AG10803 (cell line): ENCODE results near the gene ALDH5A1.
"Not testable (repeated sequence)": the region's sequence is repeated elsewhere in the genome, so short reads cannot be mapped to it uniquely, and the experiment has no call there.

ENCODE experiments used
- DNase-seq: peaks from one replicate; pipeline ENCODE4 v3.0.0; 2010; ENCODE audit warnings: low read depth
- H3K4me3 ChIP-seq: 2 replicates; pipeline ENCODE4 v1.5.1; 2011; ENCODE audit warnings: mild to moderate bottlenecking, low read length, control low read depth
- TF ChIP-seq, protein P1 (sequence below): conservative IDR thresholded peaks from 2 replicates; pipeline ENCODE4 v1.5.1; 2011; ENCODE audit warnings: mild to moderate bottlenecking, low read length, control low read depth, inconsistent platforms

The ALDH5A1 gene

DNA sequence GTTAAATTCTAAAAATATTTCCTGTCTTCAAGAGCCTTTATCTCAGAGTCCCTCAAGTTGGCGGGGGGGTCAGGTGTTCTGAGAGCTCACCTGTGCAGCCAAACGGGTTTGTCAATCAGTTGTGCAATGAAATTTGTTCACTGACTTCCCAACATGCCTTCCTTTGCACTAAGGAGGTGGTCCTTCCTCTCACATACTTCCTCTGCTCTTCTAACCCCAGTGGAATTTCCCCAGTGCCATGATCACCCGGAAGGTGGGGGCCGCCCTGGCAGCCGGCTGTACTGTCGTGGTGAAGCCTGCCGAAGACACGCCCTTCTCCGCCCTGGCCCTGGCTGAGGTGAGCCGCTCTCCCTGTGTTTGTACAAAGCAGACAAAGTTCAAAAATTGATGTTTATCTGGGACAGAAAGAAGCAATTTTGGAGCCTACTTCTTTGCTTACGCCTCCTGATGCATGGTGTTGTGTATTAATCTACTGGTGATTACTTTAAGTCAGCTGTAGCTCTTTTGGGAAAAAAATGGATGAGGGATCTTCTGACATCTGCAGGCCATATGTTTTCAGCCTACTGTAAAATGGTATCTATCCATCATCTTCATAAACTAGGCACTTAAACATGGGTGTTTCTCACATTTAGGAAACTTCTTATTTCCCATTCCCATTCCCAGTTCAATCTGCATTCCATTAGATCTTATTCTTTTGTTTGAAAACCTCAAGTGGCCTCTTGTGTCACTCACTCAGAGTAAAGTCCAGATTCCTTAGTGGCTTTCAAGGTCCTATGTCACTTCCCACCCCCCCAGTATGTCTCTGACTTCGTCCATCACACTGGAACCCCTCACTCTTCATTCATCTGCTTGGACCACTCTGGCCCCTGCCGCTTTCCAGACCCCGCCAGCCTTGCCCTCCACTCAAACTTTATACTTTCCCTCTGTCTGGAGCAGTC is 10.1 kb downstream of the ALDH5A1 start:
- TF ChIP-seq, protein P1, sequence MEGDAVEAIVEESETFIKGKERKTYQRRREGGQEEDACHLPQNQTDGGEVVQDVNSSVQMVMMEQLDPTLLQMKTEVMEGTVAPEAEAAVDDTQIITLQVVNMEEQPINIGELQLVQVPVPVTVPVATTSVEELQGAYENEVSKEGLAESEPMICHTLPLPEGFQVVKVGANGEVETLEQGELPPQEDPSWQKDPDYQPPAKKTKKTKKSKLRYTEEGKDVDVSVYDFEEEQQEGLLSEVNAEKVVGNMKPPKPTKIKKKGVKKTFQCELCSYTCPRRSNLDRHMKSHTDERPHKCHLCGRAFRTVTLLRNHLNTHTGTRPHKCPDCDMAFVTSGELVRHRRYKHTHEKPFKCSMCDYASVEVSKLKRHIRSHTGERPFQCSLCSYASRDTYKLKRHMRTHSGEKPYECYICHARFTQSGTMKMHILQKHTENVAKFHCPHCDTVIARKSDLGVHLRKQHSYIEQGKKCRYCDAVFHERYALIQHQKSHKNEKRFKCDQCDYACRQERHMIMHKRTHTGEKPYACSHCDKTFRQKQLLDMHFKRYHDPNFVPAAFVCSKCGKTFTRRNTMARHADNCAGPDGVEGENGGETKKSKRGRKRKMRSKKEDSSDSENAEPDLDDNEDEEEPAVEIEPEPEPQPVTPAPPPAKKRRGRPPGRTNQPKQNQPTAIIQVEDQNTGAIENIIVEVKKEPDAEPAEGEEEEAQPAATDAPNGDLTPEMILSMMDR, result no peak
- H3K4me3 ChIP-seq, result no peak overlapping the region
- DNase-seq, result peak; percentile 5

DNA sequence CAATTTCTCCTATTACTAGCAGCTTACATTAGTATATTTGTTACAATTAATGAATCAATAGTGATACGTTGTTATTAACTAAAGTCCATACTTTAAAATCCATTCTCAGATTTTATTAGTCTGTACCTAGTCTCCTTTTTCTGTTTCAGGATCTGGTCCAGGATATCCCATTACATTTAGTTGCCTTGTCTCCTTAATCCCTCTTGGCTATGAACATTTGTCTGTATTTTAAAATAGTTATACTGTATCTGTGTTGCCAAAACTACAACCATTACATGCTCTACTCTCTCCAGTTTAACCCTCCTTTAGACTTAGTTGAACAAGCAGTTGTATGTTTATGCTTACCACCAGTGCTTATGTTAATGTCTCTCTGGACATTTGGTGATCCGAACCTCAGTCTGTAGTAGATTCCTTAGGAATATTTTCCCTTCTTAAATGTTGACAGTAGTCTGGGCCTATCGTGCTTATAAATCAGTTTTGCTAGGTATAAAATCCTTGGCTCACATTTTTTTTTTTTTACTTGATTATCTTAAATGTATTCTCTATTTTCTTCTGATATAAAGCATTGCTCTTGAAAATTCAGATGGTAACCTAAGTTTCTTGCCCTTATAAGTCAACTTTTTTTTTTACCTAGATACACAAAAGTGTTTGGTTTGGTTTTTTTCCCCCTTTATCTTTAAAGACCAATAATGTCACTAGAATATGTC is 12.2 kb downstream of the ALDH5A1 start:
- no peak overlapping the region for H3K4me3 ChIP-seq
- TF ChIP-seq, protein P1, result no peak

DNA sequence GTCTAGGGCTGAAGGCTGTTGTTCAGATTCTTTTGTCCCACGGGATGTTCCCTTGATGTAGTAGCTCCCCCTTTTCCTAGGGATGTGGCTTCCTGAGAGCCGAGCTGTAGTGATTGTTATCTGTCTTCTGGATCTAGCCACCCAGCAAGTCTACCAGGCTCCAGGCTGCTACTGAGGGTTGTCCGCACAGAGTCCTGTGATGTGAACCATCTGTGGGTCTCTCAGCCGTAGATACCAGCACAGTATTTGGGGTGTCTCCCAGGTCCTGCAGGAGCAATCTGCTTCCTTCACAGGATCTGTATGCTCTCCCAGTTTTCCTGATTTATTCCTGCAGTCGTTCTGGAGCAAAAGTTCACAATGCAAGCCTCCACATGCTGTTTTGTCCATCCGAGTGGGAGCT is 17.2 kb downstream of the ALDH5A1 start:
- H3K4me3 ChIP-seq, DNase-seq: not testable (repeated sequence)

More for the DNA sequence above, 12.2 kb downstream of the ALDH5A1 start:
- DNase-seq, result no peak

DNA sequence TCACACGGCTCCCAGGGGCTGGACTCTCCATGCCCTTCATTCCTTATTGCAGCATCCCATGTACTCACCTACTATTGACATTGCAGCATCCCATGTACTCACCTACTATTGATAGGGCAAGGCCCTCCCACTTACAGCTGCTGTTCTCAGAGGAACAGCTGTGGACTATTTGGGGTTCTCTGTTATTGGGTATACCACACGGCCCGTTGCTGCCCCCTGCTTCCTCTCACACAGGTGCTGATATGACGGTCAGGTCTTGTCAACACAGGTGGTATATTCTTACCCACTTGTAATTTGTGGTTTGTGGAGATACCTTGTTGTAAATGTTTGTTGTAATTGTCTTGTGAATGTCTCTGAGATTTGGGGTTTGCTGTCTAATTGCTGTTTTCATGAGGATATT is 18.8 kb downstream of the ALDH5A1 start:
- DNase-seq, result no peak
- TF ChIP-seq, protein P1, result no peak
- no peak overlapping the region for H3K4me3 ChIP-seq

DNA sequence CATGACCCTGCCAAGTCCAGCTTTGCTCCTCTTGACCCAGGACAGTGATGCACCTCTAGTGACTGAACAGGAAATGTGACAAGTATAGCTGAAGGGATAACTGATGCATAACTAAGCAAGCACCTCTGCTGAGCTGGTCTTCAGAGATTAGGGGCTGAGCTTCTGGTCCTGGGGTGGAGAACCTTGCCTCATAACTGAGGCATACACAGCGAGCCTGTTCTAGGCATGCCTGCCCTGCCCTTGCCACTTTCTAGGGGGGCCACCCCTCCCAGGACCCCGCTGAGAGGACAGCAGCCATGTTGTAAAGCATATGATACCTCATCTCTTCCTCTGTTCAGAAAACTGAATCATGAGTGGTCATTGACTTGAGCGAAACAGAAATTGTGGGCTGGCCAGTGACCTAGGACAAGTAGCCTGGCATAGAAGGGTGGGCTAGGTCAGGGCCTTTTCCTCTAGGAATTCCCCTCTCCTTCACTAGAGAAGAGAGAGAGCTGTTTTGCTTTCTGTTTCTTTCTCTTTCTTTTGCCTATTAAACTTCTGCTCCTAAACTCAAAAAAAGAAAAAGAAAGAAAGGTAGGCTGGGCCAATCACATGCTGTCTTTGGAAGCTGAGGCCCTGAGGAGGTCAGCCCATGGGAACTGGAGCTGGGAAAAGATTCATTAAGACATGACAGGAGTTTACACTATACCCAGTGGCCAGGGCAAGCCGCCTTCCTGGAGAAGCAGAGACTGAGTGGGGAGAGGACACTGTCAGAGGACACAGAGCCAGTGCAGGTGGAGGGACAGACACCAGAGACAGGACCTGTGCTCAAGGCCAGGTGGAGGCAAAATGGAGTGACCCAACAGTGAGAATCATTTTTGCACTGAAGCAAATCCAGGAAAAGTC is 23.1 kb downstream of the ALDH5A1 start:
- DNase-seq, result no peak
- H3K4me3 ChIP-seq, result no peak overlapping the region
- TF ChIP-seq, protein P1, result no peak

DNA sequence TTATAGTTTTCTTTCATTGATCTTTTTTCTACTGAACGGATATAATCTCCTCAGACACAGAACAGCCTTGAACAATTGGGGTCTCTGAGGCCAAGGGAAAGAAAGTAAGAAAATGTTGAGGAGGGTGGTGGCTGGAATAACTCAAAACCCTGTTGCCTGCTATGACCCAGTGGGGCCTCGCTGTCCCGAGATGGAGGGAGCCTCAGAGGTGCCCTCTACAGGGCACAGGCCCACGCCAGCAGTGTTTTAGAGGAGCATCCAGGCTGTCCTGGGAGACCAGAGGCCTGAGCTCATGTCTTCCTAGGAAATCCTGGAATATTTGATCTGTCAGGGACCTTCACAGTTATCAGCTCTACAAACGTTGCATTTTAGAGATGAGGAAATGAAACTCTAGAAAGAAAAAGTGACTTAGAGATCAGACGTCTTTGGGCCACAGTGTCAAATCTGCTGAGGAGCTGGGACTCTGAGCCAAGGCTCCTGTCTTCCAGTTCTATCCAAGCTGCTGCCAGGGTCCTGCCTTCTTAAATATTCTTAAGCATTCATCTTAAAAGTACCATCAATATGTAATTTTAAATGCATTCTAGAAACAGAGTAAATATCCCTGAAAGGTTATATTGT is 26.3 kb downstream of the ALDH5A1 start:
- peak; percentile 33 for DNase-seq
- TF ChIP-seq, protein P1, result peak; percentile 65
- no peak overlapping the region for H3K4me3 ChIP-seq
